ENCODE data around the gene GID4. TPM values are rescaled to one million over a fixed set of nuclear protein-coding genes. Genes with fewer than 3 reads are reported as not detected.

GID4 gene
- total and polyA plus RNA-seq, 8 donors = 2.7 to 9.6 (median 5.6) TPM

DNA sequence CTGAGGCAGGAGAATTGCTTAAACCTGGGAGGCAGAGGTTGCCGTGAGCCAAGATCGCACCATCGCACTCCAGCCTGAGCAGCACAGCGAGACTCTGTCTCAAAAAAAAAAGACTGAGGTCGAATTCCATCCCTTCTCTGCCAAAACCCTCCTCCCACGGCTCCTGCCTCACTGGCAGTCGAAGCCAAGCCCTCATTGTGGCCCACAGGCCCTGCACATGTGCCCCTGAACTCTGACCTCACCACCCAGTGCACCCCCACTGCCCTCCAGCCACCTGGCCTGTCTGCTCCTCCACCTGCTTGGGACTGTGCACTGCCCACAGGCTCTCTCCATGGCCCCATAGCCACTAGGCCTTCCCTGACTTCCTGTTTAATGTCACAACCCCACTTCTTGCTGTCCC is 76.3 kb downstream of the GID4 start:
- no peaks in the 10 kb centered on the region for H3K36me3 ChIP-seq
- H3K9me3 ChIP-seq = no peaks in the 10 kb centered on the region
- TF ChIP-seq, protein P1, sequence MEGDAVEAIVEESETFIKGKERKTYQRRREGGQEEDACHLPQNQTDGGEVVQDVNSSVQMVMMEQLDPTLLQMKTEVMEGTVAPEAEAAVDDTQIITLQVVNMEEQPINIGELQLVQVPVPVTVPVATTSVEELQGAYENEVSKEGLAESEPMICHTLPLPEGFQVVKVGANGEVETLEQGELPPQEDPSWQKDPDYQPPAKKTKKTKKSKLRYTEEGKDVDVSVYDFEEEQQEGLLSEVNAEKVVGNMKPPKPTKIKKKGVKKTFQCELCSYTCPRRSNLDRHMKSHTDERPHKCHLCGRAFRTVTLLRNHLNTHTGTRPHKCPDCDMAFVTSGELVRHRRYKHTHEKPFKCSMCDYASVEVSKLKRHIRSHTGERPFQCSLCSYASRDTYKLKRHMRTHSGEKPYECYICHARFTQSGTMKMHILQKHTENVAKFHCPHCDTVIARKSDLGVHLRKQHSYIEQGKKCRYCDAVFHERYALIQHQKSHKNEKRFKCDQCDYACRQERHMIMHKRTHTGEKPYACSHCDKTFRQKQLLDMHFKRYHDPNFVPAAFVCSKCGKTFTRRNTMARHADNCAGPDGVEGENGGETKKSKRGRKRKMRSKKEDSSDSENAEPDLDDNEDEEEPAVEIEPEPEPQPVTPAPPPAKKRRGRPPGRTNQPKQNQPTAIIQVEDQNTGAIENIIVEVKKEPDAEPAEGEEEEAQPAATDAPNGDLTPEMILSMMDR (IDR thresholded peaks at IDR 0.05) = no peak
- no peaks in the 10 kb centered on the region for H3K4me1 ChIP-seq
- DNase-seq (no peak), FAIRE-seq (no peak), ATAC-seq (no peak)
- H3K4me3 ChIP-seq = no peak overlapping the region
- WGBS, 2 donors = 74 to 77% methylated on average over 7 of the region's 7 CpGs
- no peak overlapping the region for H3K27ac ChIP-seq
- intact Hi-C loops (cut with DNase I) = no loop called here
- no peaks in the 10 kb centered on the region for H3K27me3 ChIP-seq

DNA sequence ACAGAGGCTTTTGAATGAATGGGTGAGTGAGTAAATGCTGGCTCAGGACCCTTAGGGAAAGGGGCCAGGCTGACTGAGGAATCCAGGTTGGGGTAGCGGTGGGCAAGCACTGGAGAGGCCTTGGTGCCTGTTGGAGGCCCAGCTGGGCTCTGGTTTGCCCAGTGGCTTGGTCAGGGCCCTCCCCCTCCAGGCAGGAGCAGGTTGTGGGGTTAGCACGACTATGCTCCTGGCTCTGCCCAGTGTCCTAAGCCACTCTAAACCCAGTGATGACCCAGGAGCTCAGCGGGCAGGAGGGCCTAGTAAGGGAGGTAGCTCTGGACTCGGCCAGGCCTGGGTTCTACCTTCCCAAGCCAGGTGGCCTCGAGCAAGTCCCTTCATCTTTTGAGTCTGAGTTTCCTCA is 76.9 kb downstream of the GID4 start:
- Histone ChIP-seq H3K4me3 (no peak overlapping the region), H3K27ac (no peak overlapping the region), H3K4me1 (no peaks in the 10 kb centered on the region), H3K27me3 (no peaks in the 10 kb centered on the region), H3K9me3 (no peaks in the 10 kb centered on the region), H3K36me3 (no peaks in the 10 kb centered on the region)
- ATAC-seq (no peak), DNase-seq (no peak), FAIRE-seq (no peak)
- TF ChIP-seq, protein P1 (IDR thresholded peaks at IDR 0.05) = no peak
- intact Hi-C loops (cut with DNase I) = no loop called here
- WGBS, 2 donors = 76 to 80% methylated on average over 5 of the region's 5 CpGs

GRCh38 chr17:18117533-18117932 is 78.3 kb downstream of the GID4 start:
- 96 to 100% methylated on average over 1 of the region's 1 CpG for WGBS, 2 donors
- Histone ChIP-seq H3K27ac (no peak overlapping the region), H3K27me3 (no peaks in the 10 kb centered on the region), H3K36me3 (no peaks in the 10 kb centered on the region), H3K4me3 (no peak overlapping the region), H3K9me3 (no peaks in the 10 kb centered on the region), H3K4me1 (no peaks in the 10 kb centered on the region)
- intact Hi-C loops (cut with DNase I) = no loop called here
- no peak for ATAC-seq
- TF ChIP-seq, protein P1 (IDR thresholded peaks at IDR 0.05) = no peak
- no peak for FAIRE-seq
- no peak for DNase-seq

Other genes with a start within 250 kb of the GID4 start
- gene SREBF1, start 202.4 kb upstream of the GID4 start, total RNA-seq = 10 to 100 TPM; 12.0 to 38.1 (median 24.3) TPM
- gene SREBF1, start 202.4 kb upstream of the GID4 start, polyA plus RNA-seq = 10 to 100 TPM; 67.3 to 77.5 TPM
- 10 to 100 TPM; 20.3 to 28.2 (median 22.2) TPM for gene TOM1L2, start 67.0 kb upstream of the GID4 start, total RNA-seq
- 10 to 100 TPM; 21.7 to 26.2 TPM for gene TOM1L2, start 67.0 kb upstream of the GID4 start, polyA plus RNA-seq
- 1 to 10 TPM; 2.1 to 5.3 (median 2.7) TPM for gene DRC3, start 66.5 kb upstream of the GID4 start, total RNA-seq
- 10 to 100 TPM; 10.7 to 19.3 TPM for gene DRC3, start 66.5 kb upstream of the GID4 start, polyA plus RNA-seq
- gene ATPAF2, start 240 bp upstream of the GID4 start, total RNA-seq = 10 to 100 TPM in 4 of 6 donors, 1 to 10 TPM in 2; 7.3 to 18.0 (median 11.4) TPM
- gene ATPAF2, start 240 bp upstream of the GID4 start, polyA plus RNA-seq = 10 to 100 TPM; 15.9 to 18.4 TPM
- gene DRG2, start 48.5 kb downstream of the GID4 start, total RNA-seq = 10 to 100 TPM; 13.4 to 24.0 (median 16.5) TPM
- gene DRG2, start 48.5 kb downstream of the GID4 start, polyA plus RNA-seq = 10 to 100 TPM; 42.0 to 46.9 TPM
- gene MYO15A, start 69.3 kb downstream of the GID4 start, total RNA-seq = 1 to 10 TPM in 1 of 6 donors, under 1 TPM in 5; 0.13 to 1.3 (median 0.69) TPM
- 1 to 10 TPM; 1.3 to 4.9 TPM for gene MYO15A, start 69.3 kb downstream of the GID4 start, polyA plus RNA-seq
- gene ALKBH5, start 144.4 kb downstream of the GID4 start, total RNA-seq = 10 to 100 TPM; 32.6 to 49.6 (median 43.6) TPM
- gene ALKBH5, start 144.4 kb downstream of the GID4 start, polyA plus RNA-seq = 10 to 100 TPM; 14.2 to 30.5 TPM
- 1 to 10 TPM; 3.4 to 8.4 (median 4.5) TPM for gene LLGL1, start 186.2 kb downstream of the GID4 start, total RNA-seq
- gene LLGL1, start 186.2 kb downstream of the GID4 start, polyA plus RNA-seq = 1 to 10 TPM; 6.3 to 7.3 TPM
- 100 to 1,000 TPM; 142 to 203 (median 162) TPM for gene FLII, start 219.3 kb downstream of the GID4 start, total RNA-seq
- 100 to 1,000 TPM; 254 to 282 TPM for gene FLII, start 219.3 kb downstream of the GID4 start, polyA plus RNA-seq
- 10 to 100 TPM in 2 of 6 donors, 1 to 10 TPM in 4; 7.1 to 11.1 (median 9.2) TPM for gene MIEF2, start 221.3 kb downstream of the GID4 start, total RNA-seq
- 1 to 10 TPM; 5.8 to 9.3 TPM for gene MIEF2, start 221.3 kb downstream of the GID4 start, polyA plus RNA-seq